Common myeloid progenitor, CD34-positive (primary cell): ENCODE measurements around the gene PSMD6.

Experiments
- CTCF ChIA-PET: fragments of 350-600 bp; sonication (Branson Sonifier 250); formaldehyde crosslinking; loops from one replicate; lab custom pipeline; 2021; ENCODE audit warnings: antibody characterized with exemption; lab: Charles Lee
- POLR2A ChIA-PET: fragments of 350-600 bp; sonication (Branson Sonifier 250); formaldehyde crosslinking; loops from one replicate; lab custom pipeline; 2021; ENCODE audit warnings: antibody characterized with exemption; lab: Charles Lee
- DNase-seq, 3 donors: peaks; one replicate each; pipeline versions ENCODE4 v3.0.0 to v3.0.0-alpha.2; 2013
- H3K27ac ChIP-seq, 2 experiments: 1 replicate in 1 of 2; 2 replicates in 1 of 2; pipeline ENCODE4 v1.7.0; 2013; ENCODE audit warnings: inconsistent platforms in 2 of 2, low read length in 2 of 2, mild to moderate bottlenecking in 2 of 2, low read depth in 1 of 2, moderate library complexity in 1 of 2; ENCODE audit not compliant: severe bottlenecking in 2 of 2, insufficient read depth in 1 of 2, poor library complexity in 1 of 2
- H3K27me3 ChIP-seq, 5 experiments: replicated peaks in 2 of 5; 1 replicate in 3 of 5; 2 replicates in 2 of 5; pipeline versions ENCODE4 v1.6.1 to v1.7.0; 2013; ENCODE audit warnings: low read length in 4 of 5, mild to moderate bottlenecking in 2 of 5, moderate library complexity in 2 of 5, inconsistent platforms in 1 of 5; ENCODE audit not compliant: insufficient read depth in 5 of 5, control insufficient read depth in 4 of 5
- H3K36me3 ChIP-seq, 4 experiments: 1 replicate in 2 of 4; 2 replicates in 2 of 4; pipeline versions ENCODE4 v1.6.1 to v1.7.0; 2013; ENCODE audit warnings: low read length in 3 of 4, control low read depth in 1 of 4, mild to moderate bottlenecking in 1 of 4; ENCODE audit not compliant: control insufficient read depth in 4 of 4, insufficient read depth in 4 of 4
- H3K4me1 ChIP-seq, 4 experiments: 1 replicate in 3 of 4; 2 replicates in 1 of 4; pipeline versions ENCODE4 v1.6.1 to v1.7.1; 2013; ENCODE audit warnings: low read length in 3 of 4, mild to moderate bottlenecking in 3 of 4, control low read depth in 1 of 4, inconsistent platforms in 1 of 4, moderate library complexity in 1 of 4; ENCODE audit not compliant: control insufficient read depth in 4 of 4, insufficient read depth in 4 of 4; ENCODE audit errors: control extremely low read depth in 1 of 4
- H3K4me3 ChIP-seq, 7 experiments: 1 replicate in 4 of 7; 2 replicates in 3 of 7; pipeline versions ENCODE4 v1.5.1 to v1.7.0; 2013; ENCODE audit warnings: mild to moderate bottlenecking in 7 of 7, low read length in 6 of 7, moderate library complexity in 6 of 7, inconsistent platforms in 2 of 7, low read depth in 2 of 7, control low read depth in 1 of 7; ENCODE audit not compliant: insufficient read depth in 4 of 7, control insufficient read depth in 1 of 7; ENCODE audit errors: extremely low read depth in 1 of 7
- H3K9me3 ChIP-seq, 5 experiments: 1 replicate in 4 of 5; 2 replicates in 1 of 5; pipeline versions ENCODE4 v1.6.1 to v1.7.1; 2013; ENCODE audit warnings: low read length in 4 of 5, mild to moderate bottlenecking in 2 of 5, inconsistent platforms in 1 of 5, low read depth in 1 of 5, moderate library complexity in 1 of 5; ENCODE audit not compliant: control insufficient read depth in 4 of 5, insufficient read depth in 2 of 5; ENCODE audit errors: control extremely low read depth in 1 of 5
- WGBS: methylation state at CpG from one replicate; pipeline ENCODE4 v1.1.5; 2013; ENCODE audit not compliant: insufficient coverage; 5-methylcytosine and 5-hydroxymethylcytosine counted together

PSMD6 gene

DNA sequence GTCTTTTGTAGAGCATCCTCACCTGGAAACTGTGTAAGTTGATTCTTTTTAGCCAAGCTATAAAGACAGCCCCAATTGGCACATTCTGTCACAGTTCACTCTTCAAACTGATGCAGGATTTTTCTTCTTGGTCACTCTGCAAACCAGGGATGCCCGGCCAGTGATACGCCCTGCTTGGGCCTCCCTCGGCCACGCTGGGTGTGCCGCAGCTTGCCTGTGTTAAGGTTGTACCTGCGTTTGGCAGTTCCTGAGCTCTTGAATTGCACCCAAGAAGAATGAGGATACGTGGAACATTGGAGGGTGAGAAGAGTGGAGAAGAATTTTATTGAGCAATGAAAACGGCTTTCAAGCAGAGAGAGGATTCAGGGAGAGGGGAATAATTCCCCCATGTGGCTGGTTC, 49.9 kb downstream of the PSMD6 start:
- H3K36me3 ChIP-seq, result peaks cover 0 to 23% (median 12%) of the 10 kb centered on the region in 4 experiments
- 99% methylated on average over 8 of the region's 8 CpGs for WGBS
- POLR2A ChIA-PET, result no interaction called here
- H3K27me3 ChIP-seq, result no peaks in the 10 kb centered on the region
- CTCF ChIA-PET, result interaction anchor here (1.1 to 17.2 kb wide), 6 partner anchors 9 to 50 kb away, joined by 4 to 257 read pairs (median 10); partner anchors contain the start of gene PSMD6
- DNase-seq, result no peak
- H3K9me3 ChIP-seq, result no peaks in the 10 kb centered on the region
- H3K4me3 ChIP-seq, result no peak overlapping the region
- peaks cover 30 to 63% (median 49%) of the 10 kb centered on the region in 4 experiments for H3K4me1 ChIP-seq
- no peak overlapping the region for H3K27ac ChIP-seq

DNA sequence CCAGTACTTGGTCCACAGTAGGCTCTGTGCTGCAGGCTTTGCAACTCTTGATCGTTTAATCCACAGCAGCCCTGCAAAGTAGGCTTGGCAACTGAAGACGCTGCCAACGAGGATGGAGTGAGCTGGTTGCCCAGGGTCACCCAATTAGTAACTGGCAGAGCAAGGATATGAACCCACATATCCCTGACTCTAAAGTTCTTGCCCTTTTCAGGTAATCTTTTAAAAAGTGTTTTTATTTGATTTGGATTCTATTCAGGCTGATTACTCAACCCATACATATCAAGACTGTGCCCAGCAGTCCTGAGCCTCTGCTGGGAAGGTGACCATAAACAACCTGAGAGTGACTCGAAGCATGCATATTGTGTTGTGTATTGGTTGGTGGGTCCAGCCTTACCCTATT, 50.3 kb downstream of the PSMD6 start:
- CTCF ChIA-PET, result interaction anchor here (1.1 to 17.2 kb wide), 7 partner anchors 9 to 50 kb away, joined by 4 to 257 read pairs (median 5); partner anchors contain the start of gene PSMD6
- no peaks in the 10 kb centered on the region for H3K27me3 ChIP-seq
- POLR2A ChIA-PET, result no interaction called here
- no peak overlapping the region for H3K27ac ChIP-seq
- peaks cover 30 to 61% (median 48%) of the 10 kb centered on the region in 4 experiments for H3K4me1 ChIP-seq
- DNase-seq, result no peak
- no peaks in the 10 kb centered on the region for H3K9me3 ChIP-seq
- no peak overlapping the region for H3K4me3 ChIP-seq
- H3K36me3 ChIP-seq, result peaks cover 0 to 23% (median 12%) of the 10 kb centered on the region in 4 experiments
- WGBS, result 100% methylated on average over 3 of the region's 4 CpGs

DNA sequence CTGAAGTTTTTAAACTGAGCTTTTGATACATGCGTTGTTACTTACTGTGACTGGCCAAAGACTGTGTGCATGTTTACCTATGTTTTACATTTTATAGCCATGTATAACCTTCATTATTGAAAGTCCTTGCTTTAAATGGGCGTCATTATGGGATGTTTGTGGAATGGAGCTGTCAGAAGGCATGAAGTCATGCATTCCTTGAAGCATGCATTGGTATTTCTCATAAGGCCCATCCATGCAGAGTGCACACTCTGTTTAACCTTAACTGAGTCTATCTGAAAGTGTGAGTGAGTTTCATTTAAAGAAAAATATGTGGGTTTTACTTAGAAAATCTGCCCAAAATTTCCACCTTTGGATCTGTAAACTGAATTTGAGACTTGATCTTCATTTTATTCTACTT, 51.1 kb downstream of the PSMD6 start:
- Histone ChIP-seq H3K4me3 (no peak overlapping the region), H3K27ac (peak overlapping the region; percentile 32 to 40), H3K4me1 (peaks cover 37 to 64% (median 50%) of the 10 kb centered on the region in 4 experiments), H3K27me3 (no peaks in the 10 kb centered on the region), H3K36me3 (peaks cover 0 to 23% (median 12%) of the 10 kb centered on the region in 4 experiments), H3K9me3 (no peaks in the 10 kb centered on the region)
- WGBS, result no CpG with 5 or more reads among the region's 2 CpGs
- ChIA-PET CTCF (interaction anchor here (1.3 to 17.2 kb wide), 5 partner anchors 9 to 51 kb away, joined by 5 to 257 read pairs (median 16); partner anchors contain the start of gene PSMD6), POLR2A (no interaction called here)
- no peak for DNase-seq

DNA sequence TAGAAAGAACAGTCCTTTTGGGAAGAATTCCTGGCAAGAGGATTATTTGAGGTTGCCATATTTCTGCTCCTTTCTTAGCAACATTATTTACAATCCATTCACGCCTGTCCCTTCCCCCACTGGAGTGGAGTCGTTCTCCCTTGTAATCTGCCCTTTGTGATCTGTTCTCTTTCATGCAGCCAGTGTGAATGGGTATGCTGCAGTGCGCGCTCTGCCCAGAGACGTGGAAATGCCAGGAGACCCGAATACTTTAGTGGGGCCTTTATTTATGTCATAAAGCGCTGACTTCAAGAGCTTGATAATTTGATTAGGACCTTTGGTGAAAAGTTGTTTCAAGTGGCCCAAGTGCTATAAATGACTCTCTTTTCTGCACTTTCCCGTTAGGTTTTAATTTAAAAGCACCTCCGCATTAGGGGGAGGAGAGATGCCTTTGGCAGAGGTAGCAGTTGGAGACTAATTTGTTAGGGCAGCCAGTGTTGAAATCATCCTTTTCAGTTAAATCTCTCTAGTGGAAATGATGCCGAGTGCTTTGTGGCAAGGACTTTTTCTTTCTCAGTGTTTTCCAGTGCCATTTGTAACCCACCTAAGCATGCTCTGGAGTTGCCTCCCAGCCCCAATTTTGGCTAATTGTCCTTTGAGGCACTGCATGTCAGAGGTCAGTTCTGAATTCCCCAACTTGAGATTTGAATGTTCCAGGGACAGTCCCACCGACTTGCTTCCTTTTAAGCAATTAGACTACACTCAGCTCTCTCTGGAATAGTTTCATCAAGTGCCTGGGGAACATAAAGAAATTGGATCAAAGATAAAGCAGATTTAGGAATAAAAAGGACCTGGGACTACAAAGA, 52.4 kb downstream of the PSMD6 start:
- ChIA-PET POLR2A (interaction anchor here (0.6 kb wide), 1 partner anchor 10 kb away, joined by 3 read pairs; no protein-coding TSS in a partner anchor), CTCF (interaction anchor here (15.4 to 17.2 kb wide), 2 partner anchors 7 to 8 kb away, joined by 257 read pairs; no protein-coding TSS in a partner anchor)
- H3K27ac ChIP-seq, result peak overlapping the region; percentile 91 to 96
- no peaks in the 10 kb centered on the region for H3K27me3 ChIP-seq
- peaks cover 39 to 66% (median 54%) of the 10 kb centered on the region in 4 experiments for H3K4me1 ChIP-seq
- 82% methylated on average over 8 of the region's 11 CpGs for WGBS
- peaks cover 0 to 23% (median 12%) of the 10 kb centered on the region in 4 experiments for H3K36me3 ChIP-seq
- no peak for DNase-seq
- no peaks in the 10 kb centered on the region for H3K9me3 ChIP-seq
- peak overlapping the region in 3 of 7 experiments; percentile 0 to 8 (median 6) for H3K4me3 ChIP-seq

DNA sequence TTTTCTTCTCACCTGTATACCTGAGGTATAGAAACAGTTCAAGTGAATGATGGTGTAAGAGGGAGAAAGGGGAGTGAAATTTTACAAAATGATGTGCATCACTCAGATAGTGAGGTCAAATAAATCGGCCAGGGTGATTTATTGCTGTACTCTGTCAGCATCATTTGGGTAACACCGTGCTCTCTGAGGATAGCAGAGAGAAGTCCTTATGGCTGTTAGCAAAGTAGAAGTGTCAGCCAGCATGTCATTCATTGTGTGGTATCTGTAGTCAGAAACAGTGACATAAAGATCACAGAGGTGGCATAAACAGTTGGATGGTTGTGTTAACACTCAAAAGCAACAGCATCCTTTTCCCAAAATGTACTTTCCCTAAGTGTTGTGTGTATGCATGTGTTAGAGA, 53.4 kb downstream of the PSMD6 start:
- Histone ChIP-seq H3K36me3 (peaks cover 0 to 25% (median 11%) of the 10 kb centered on the region in 4 experiments), H3K9me3 (no peaks in the 10 kb centered on the region), H3K27me3 (no peaks in the 10 kb centered on the region), H3K4me1 (peaks cover 39 to 65% (median 53%) of the 10 kb centered on the region in 4 experiments), H3K4me3 (peak overlapping the region in 6 of 7 experiments; percentile 62 to 77 (median 72)), H3K27ac (peak overlapping the region; percentile 91 to 96)
- 0% methylated on average over 2 of the region's 2 CpGs for WGBS
- CTCF ChIA-PET, result interaction anchor here (3.1 to 17.2 kb wide), 4 partner anchors 6 to 39 kb away, joined by 12 to 257 read pairs (median 230); no protein-coding TSS in a partner anchor
- POLR2A ChIA-PET, result no interaction called here
- DNase-seq, result peak in 1 of 3 donors; percentile 19

DNA sequence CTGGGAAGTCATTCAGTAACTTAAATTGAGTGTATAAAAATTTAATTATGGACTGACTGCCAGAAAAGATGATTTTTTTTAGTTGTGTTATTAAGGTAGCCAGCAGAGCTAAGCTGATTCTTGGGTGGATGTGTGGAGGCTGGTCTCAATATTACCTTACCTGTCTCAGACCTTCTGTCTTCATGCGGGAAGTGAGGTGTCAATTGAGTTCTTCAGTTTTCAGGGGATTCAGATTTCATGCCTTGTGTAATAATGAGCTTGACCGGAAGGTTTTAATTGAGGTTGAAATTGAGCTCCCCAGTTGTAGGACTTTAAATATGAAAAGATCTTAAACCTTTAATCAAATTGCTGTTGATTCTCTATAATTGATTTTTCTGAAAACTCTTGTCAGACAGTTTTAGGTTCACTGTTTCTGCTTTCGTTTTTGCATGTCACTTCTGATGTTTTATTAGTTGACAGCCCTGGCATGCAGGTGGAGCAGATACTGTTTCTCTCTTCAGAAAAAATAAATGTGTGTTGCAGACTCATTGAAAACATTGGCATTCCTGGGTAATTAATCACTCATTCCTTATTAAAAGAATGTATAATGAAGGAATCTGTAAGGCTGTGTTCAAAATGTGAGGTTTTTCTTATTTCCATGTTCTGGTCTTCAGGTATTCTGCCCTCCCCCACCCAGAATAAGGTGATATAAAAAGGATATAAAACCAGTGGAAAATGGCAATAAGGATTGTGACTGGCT, 54.5 kb downstream of the PSMD6 start:
- peak overlapping the region; percentile 91 to 96 for H3K27ac ChIP-seq
- DNase-seq, result peak in 1 of 3 donors; percentile 46
- ChIA-PET POLR2A (interaction anchor here (0.6 to 1.4 kb wide), 3 partner anchors 9 to 56 kb away, joined by 3 to 6 read pairs (median 6); partner anchors contain the start of gene SCAANT1), CTCF (interaction anchor here (1.5 to 15.4 kb wide), 5 partner anchors 10 to 42 kb away, joined by 3 to 257 read pairs (median 12); no protein-coding TSS in a partner anchor)
- H3K4me1 ChIP-seq, result peaks cover 40 to 71% (median 55%) of the 10 kb centered on the region in 4 experiments
- H3K4me3 ChIP-seq, result peak overlapping the region in 6 of 7 experiments; percentile 62 to 77 (median 72)
- whole genome bisulfite sequencing, result no CpG with 5 or more reads among the region's 3 CpGs
- H3K9me3 ChIP-seq, result no peaks in the 10 kb centered on the region
- no peaks in the 10 kb centered on the region for H3K27me3 ChIP-seq
- peaks cover 0 to 23% (median 7%) of the 10 kb centered on the region in 4 experiments for H3K36me3 ChIP-seq
